SK-N-SH (cell line): ENCODE data around the gene RAB8B.

ENCODE experiments used
- EP300 ChIP-seq, 2 experiments: IDR thresholded peaks; 2 replicates each; pipeline versions ENCODE4 v1.4.0 to v1.6.1; 2012; ENCODE audit warnings: borderline replicate concordance in 1 of 2, low read depth in 1 of 2, low read length in 1 of 2
- SIN3A ChIP-seq: IDR thresholded peaks from 2 replicates; pipeline ENCODE4 v1.6.1; 2012; ENCODE audit warnings: low read depth, mild to moderate bottlenecking, low read length, moderate library complexity, borderline replicate concordance
- USF1 ChIP-seq: IDR thresholded peaks from 2 replicates; pipeline ENCODE4 v1.4.0; 2012; ENCODE audit warnings: low read depth, borderline replicate concordance
- TF ChIP-seq, protein P1 (sequence below): fragments of 200-600 bp; sonication (generic); IDR thresholded peaks from 2 replicates; pipeline ENCODE4 v1.6.1; 2017; ENCODE audit warnings: antibody characterized with exemption, mild to moderate bottlenecking, moderate library complexity

DNA sequence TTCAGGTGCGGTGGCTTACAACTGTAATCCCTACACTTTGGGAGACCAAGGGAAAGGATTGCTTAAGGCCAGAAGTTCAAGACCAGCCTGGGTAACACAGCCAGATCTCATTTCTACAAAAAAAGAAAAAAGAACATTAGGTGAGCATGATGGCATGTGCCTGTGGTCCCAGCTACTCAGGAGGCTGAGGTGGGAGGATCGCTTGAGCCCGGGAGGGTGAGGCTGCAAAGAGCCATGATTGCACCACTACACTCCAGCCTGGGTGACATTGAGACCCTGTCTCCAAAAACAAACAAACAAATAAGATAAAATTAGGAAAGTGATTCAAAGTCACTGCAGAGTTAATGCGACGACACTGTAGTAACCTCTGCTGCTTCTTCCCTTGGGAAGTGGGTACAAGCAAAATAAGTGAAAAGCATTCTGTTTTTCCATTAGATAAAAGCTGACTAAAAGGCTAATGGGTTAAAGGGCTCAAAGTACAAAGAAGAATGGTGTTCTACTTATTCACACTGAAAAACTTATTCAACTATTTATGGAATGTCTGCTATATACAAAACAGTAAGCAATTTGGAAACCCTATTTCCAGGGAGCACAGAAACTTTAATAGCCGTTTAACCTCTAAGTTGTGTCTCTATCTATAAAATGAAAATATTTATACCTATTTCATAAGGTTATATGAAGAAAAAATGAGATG lies 24.1 kb upstream of the RAB8B start:
- no peak for TF ChIP-seq SIN3A
- TF ChIP-seq EP300 (IDR thresholded peaks at IDR 0.05; ENCODE audit: borderline replicate concordance in 1 of 2, low read depth in 1 of 2, low read length in 1 of 2), result no peak
- TF ChIP-seq USF1, result no peak
- TF ChIP-seq, protein P1, sequence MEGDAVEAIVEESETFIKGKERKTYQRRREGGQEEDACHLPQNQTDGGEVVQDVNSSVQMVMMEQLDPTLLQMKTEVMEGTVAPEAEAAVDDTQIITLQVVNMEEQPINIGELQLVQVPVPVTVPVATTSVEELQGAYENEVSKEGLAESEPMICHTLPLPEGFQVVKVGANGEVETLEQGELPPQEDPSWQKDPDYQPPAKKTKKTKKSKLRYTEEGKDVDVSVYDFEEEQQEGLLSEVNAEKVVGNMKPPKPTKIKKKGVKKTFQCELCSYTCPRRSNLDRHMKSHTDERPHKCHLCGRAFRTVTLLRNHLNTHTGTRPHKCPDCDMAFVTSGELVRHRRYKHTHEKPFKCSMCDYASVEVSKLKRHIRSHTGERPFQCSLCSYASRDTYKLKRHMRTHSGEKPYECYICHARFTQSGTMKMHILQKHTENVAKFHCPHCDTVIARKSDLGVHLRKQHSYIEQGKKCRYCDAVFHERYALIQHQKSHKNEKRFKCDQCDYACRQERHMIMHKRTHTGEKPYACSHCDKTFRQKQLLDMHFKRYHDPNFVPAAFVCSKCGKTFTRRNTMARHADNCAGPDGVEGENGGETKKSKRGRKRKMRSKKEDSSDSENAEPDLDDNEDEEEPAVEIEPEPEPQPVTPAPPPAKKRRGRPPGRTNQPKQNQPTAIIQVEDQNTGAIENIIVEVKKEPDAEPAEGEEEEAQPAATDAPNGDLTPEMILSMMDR, result no peak
